ENCODE measurements around the gene COLGALT1. TPM values are rescaled to one million over a fixed set of nuclear protein-coding genes. Genes with fewer than 3 reads are reported as not detected.

Gene COLGALT1
- total RNA-seq, 1 experiment from 2014 or later = 103 TPM

GRCh38 chr19:17606590-17607185, 51.2 kb downstream of the COLGALT1 start:
- no peaks in the 10 kb centered on the region for H3K9me3 Mint-ChIP-seq (ENCODE audit: unreplicated experiment)
- intact Hi-C loops (cut with micrococcal nuclease) = no loop called here
- peaks cover 34% of the 10 kb centered on the region for H3K27me3 Mint-ChIP-seq (ENCODE audit: insufficient read depth, unreplicated experiment)
- H3K36me3 Mint-ChIP-seq (ENCODE audit: insufficient read depth, unreplicated experiment) = no peaks in the 10 kb centered on the region
- no peak overlapping the region for H3K27ac Mint-ChIP-seq (ENCODE audit: low read depth, unreplicated experiment)
- ChIA-PET POLR2A (no interaction called here), CTCF (interaction anchor here (0.9 kb wide), 1 partner anchor 33 kb away, joined by 3 read pairs; no protein-coding TSS in a partner anchor)
- no peak for TF ChIP-seq CTCF (IDR thresholded peaks at IDR 0.05; ENCODE audit: unreplicated experiment)
- no TSS peak for BruUV-seq (replicated peaks)
- peak overlapping the region; percentile 71 for H3K4me3 Mint-ChIP-seq (ENCODE audit: unreplicated experiment)
- no peaks in the 10 kb centered on the region for H3K4me1 Mint-ChIP-seq (ENCODE audit: insufficient read depth, unreplicated experiment)
- DNase-seq (ENCODE audit: unreplicated experiment) = no peak

- H3K4me1 Mint-ChIP-seq (ENCODE audit: insufficient read depth, unreplicated experiment) = no peaks in the 10 kb centered on the region
- no peak for DNase-seq (ENCODE audit: unreplicated experiment)
- no peak overlapping the region for H3K4me3 Mint-ChIP-seq (ENCODE audit: unreplicated experiment)
- H3K27me3 Mint-ChIP-seq (ENCODE audit: insufficient read depth, unreplicated experiment) = peaks cover 33% of the 10 kb centered on the region
- H3K27ac Mint-ChIP-seq (ENCODE audit: low read depth, unreplicated experiment) = no peak overlapping the region
- no peaks in the 10 kb centered on the region for H3K9me3 Mint-ChIP-seq (ENCODE audit: unreplicated experiment)
- CTCF ChIA-PET = interaction anchor here (0.6 to 1.1 kb wide), 2 partner anchors 20 to 139 kb away, joined by 3 to 4 read pairs; no protein-coding TSS in a partner anchor
- POLR2A ChIA-PET = interaction anchor here (0.7 kb wide), 1 partner anchor 242 kb away, joined by 3 read pairs; no protein-coding TSS in a partner anchor
- no peaks in the 10 kb centered on the region for H3K36me3 Mint-ChIP-seq (ENCODE audit: insufficient read depth, unreplicated experiment)
- BruUV-seq (replicated peaks) = no TSS peak
- TF ChIP-seq CTCF (IDR thresholded peaks at IDR 0.05; ENCODE audit: unreplicated experiment) = no peak
- intact Hi-C loops (cut with micrococcal nuclease) = no loop called here
Measured at GRCh38 chr19:17607936-17608335, 52.5 kb downstream of the COLGALT1 start.

GRCh38 chr19:17610384-17610783, 54.9 kb downstream of the COLGALT1 start:
- Mint-ChIP-seq H3K9me3 (ENCODE audit: unreplicated experiment) (no peaks in the 10 kb centered on the region), H3K36me3 (ENCODE audit: insufficient read depth, unreplicated experiment) (no peaks in the 10 kb centered on the region), H3K4me1 (ENCODE audit: insufficient read depth, unreplicated experiment) (no peaks in the 10 kb centered on the region), H3K27ac (ENCODE audit: low read depth, unreplicated experiment) (no peak overlapping the region), H3K27me3 (ENCODE audit: insufficient read depth, unreplicated experiment) (peaks cover 13% of the 10 kb centered on the region), H3K4me3 (ENCODE audit: unreplicated experiment) (no peak overlapping the region)
- DNase-seq (ENCODE audit: unreplicated experiment) = no peak
- BruUV-seq (replicated peaks) = no TSS peak
- no peak for TF ChIP-seq CTCF (IDR thresholded peaks at IDR 0.05; ENCODE audit: unreplicated experiment)
- ChIA-PET POLR2A (interaction anchor here (0.6 kb wide), 1 partner anchor 73 kb away, joined by 3 read pairs; no protein-coding TSS in a partner anchor), CTCF (no interaction called here)
- intact Hi-C loops (cut with micrococcal nuclease) = no loop called here

- peaks cover 13% of the 10 kb centered on the region for H3K27me3 Mint-ChIP-seq (ENCODE audit: insufficient read depth, unreplicated experiment)
- no peak overlapping the region for H3K27ac Mint-ChIP-seq (ENCODE audit: low read depth, unreplicated experiment)
- intact Hi-C loops (cut with micrococcal nuclease) = no loop called here
- no peaks in the 10 kb centered on the region for H3K36me3 Mint-ChIP-seq (ENCODE audit: insufficient read depth, unreplicated experiment)
- DNase-seq (ENCODE audit: unreplicated experiment) = no peak
- POLR2A ChIA-PET = no interaction called here
- no peaks in the 10 kb centered on the region for H3K4me1 Mint-ChIP-seq (ENCODE audit: insufficient read depth, unreplicated experiment)
- no peaks in the 10 kb centered on the region for H3K9me3 Mint-ChIP-seq (ENCODE audit: unreplicated experiment)
- no peak overlapping the region for H3K4me3 Mint-ChIP-seq (ENCODE audit: unreplicated experiment)
- CTCF ChIA-PET = interaction anchor here (0.7 kb wide), 1 partner anchor 500 kb away, joined by 3 read pairs; no protein-coding TSS in a partner anchor
- TF ChIP-seq CTCF (IDR thresholded peaks at IDR 0.05; ENCODE audit: unreplicated experiment) = no peak
- BruUV-seq (replicated peaks) = no TSS peak
Measured at GRCh38 chr19:17611462-17612244, 56.2 kb downstream of the COLGALT1 start.

Data from MCF 10A (cell line).